HepG2 (cell line): ENCODE results near the gene UQCRC2. TPM values are rescaled to one million over a fixed set of nuclear protein-coding genes. Genes with fewer than 3 reads are reported as not detected.

Experiments used
- CENPX ChIP-seq: sonication (generic); formaldehyde crosslinking; IDR thresholded peaks from 2 replicates; pipeline ENCODE4 v1.9.0; 2021; ENCODE audit warnings: mild to moderate bottlenecking, missing genetic modification reagents, moderate library complexity
- EZH2 ChIP-seq: conservative IDR thresholded peaks from 2 replicates; pipeline ENCODE4 v1.6.1; 2012; ENCODE audit warnings: mild to moderate bottlenecking, low read depth, low read length, moderate library complexity
- HDAC2 ChIP-seq: sonication (generic); formaldehyde crosslinking; IDR thresholded peaks from 2 replicates; pipeline ENCODE4 v1.4.0; 2020; ENCODE audit warnings: missing genetic modification reagents
- HOXA5 ChIP-seq: sonication (generic); formaldehyde crosslinking; IDR thresholded peaks from 2 replicates; pipeline ENCODE4 v1.4.0; 2020; ENCODE audit warnings: missing genetic modification reagents
- KLF13 ChIP-seq: sonication (generic); formaldehyde crosslinking; IDR thresholded peaks from 2 replicates; pipeline ENCODE4 v1.4.0; 2020; ENCODE audit warnings: mild to moderate bottlenecking, missing genetic modification reagents
- MYC ChIP-seq: sonication (generic); formaldehyde crosslinking; IDR thresholded peaks from 2 replicates; pipeline ENCODE4 v1.9.0; 2021; ENCODE audit warnings: missing genetic modification reagents, borderline replicate concordance
- NR2F1 ChIP-seq, 2 experiments: fragments of 450-650 bp in 1 of 2; formaldehyde crosslinking in 1 of 2; IDR thresholded peaks; 2 replicates each; pipeline versions ENCODE4 v1.5.0 to v1.6.1; 2016 to 2020; ENCODE audit warnings: mild to moderate bottlenecking in 1 of 2, missing compliant biosample characterization in 1 of 2, missing genetic modification reagents in 1 of 2, moderate library complexity in 1 of 2
- PLRG1 ChIP-seq: fragments of 450-650 bp; conservative IDR thresholded peaks from 2 replicates; pipeline ENCODE4 v1.6.1; 2016
- RFXANK ChIP-seq: IDR thresholded peaks from 2 replicates; pipeline ENCODE4 v1.6.1; 2016
- RNF2 ChIP-seq: fragments of 450-650 bp; conservative IDR thresholded peaks from 2 replicates; pipeline ENCODE4 v1.6.1; 2016; ENCODE audit warnings: low read depth
- SOX13 ChIP-seq, 3 experiments: fragments of 450-650 bp in 1 of 3; sonication (generic) in 1 of 3; formaldehyde crosslinking in 1 of 3; IDR thresholded peaks in 2 of 3; conservative IDR thresholded peaks in 1 of 3; 2 replicates each; pipeline versions ENCODE4 v1.5.0 to v1.6.1; 2016 to 2020; ENCODE audit warnings: antibody characterized with exemption in 1 of 3, mild to moderate bottlenecking in 1 of 3, missing compliant biosample characterization in 1 of 3, missing genetic modification reagents in 1 of 3, moderate library complexity in 1 of 3
- TOE1 ChIP-seq: sonication (generic); formaldehyde crosslinking; IDR thresholded peaks from 2 replicates; pipeline ENCODE4 v1.4.0; 2020; ENCODE audit warnings: mild to moderate bottlenecking, missing genetic modification reagents
- ZFP90 ChIP-seq: sonication (generic); formaldehyde crosslinking; IDR thresholded peaks from 2 replicates; pipeline ENCODE4 v1.8.0; 2022; ENCODE audit warnings: missing genetic modification reagents, mild to moderate bottlenecking, inconsistent platforms, borderline replicate concordance
- ZNF12 ChIP-seq: sonication (generic); formaldehyde crosslinking; IDR thresholded peaks from 2 replicates; pipeline ENCODE4 v1.5.0; 2020; ENCODE audit warnings: missing genetic modification reagents
- ZNF256 ChIP-seq: sonication (generic); formaldehyde crosslinking; conservative IDR thresholded peaks from 2 replicates; pipeline ENCODE4 v1.4.0; 2020; ENCODE audit warnings: missing genetic modification reagents
- ZNF3 ChIP-seq: IDR thresholded peaks from 2 replicates; pipeline ENCODE4 v1.7.0; 2017; ENCODE audit warnings: inconsistent platforms
- ZNF382 ChIP-seq: sonication (generic); formaldehyde crosslinking; IDR thresholded peaks from 2 replicates; pipeline ENCODE4 v1.5.0; 2020; ENCODE audit warnings: missing genetic modification reagents, mild to moderate bottlenecking, borderline replicate concordance
- ZNF430 ChIP-seq: sonication (generic); formaldehyde crosslinking; IDR thresholded peaks from 2 replicates; pipeline ENCODE4 v1.9.0; 2021; ENCODE audit warnings: mild to moderate bottlenecking, missing genetic modification reagents
- ZNF761 ChIP-seq: sonication (generic); formaldehyde crosslinking; conservative IDR thresholded peaks from 2 replicates; pipeline ENCODE4 v1.4.0; 2020; ENCODE audit warnings: mild to moderate bottlenecking, missing genetic modification reagents
- ZNF790 ChIP-seq: sonication (generic); formaldehyde crosslinking; IDR thresholded peaks from 2 replicates; pipeline ENCODE4 v1.8.0; 2022; ENCODE audit warnings: missing genetic modification reagents, mild to moderate bottlenecking, borderline replicate concordance
- polyA plus RNA-seq, 8 experiments: library from polyadenylated mRNA; depleted of rRNA in 3 of 8; stranded (reverse) in 7 of 8; unstranded in 1 of 8; fragments of >200 nt; fragmentation: Illumina TruSeq in 4 of 8; extraction: Trizol in 4 of 8; gene quantifications; 2 replicates each; pipeline versions ENCODE4 v1.2.1 to v1.2.3, GENCODE V29; 2011 to 2016; ENCODE audit warnings: low read depth in 4 of 8, missing spikeins in 1 of 8, mixed read lengths in 1 of 8; ENCODE audit not compliant: insufficient read depth in 1 of 8
- total RNA-seq, 5 experiments: library from RNA; depleted of rRNA; stranded (reverse); fragments of >200 nt; fragmentation: Illumina TruSeq; extraction: Trizol; gene quantifications; 2 replicates each; pipeline ENCODE4 v1.2.3, GENCODE V29; 2016; ENCODE audit warnings: low read depth in 1 of 5
- TF ChIP-seq, protein P1 (sequence below): sonication (generic); formaldehyde crosslinking; IDR thresholded peaks from 2 replicates; pipeline ENCODE4 v1.5.1; 2020; ENCODE audit warnings: missing genetic modification reagents, mild to moderate bottlenecking, borderline replicate concordance
- TF ChIP-seq, protein P2 (sequence below): sonication (generic); formaldehyde crosslinking; IDR thresholded peaks from 2 replicates; pipeline ENCODE4 v1.4.0; 2020; ENCODE audit warnings: mild to moderate bottlenecking, low read depth, missing genetic modification reagents
- TF ChIP-seq, protein P3 (sequence below): sonication (generic); formaldehyde crosslinking; IDR thresholded peaks from 2 replicates; pipeline ENCODE4 v1.4.0; 2020; ENCODE audit warnings: missing genetic modification reagents
- TF ChIP-seq, protein P4 (sequence below): sonication (generic); formaldehyde crosslinking; IDR thresholded peaks from 2 replicates; pipeline ENCODE4 v1.8.1; 2023; ENCODE audit warnings: mild to moderate bottlenecking, moderate library complexity, missing genetic modification reagents

Gene UQCRC2
- total and polyA plus RNA-seq, 2 of the 13 experiments (the other 11 are each of a cell fraction or from before 2014, with no cell fraction given), result 442 to 536 TPM

DNA sequence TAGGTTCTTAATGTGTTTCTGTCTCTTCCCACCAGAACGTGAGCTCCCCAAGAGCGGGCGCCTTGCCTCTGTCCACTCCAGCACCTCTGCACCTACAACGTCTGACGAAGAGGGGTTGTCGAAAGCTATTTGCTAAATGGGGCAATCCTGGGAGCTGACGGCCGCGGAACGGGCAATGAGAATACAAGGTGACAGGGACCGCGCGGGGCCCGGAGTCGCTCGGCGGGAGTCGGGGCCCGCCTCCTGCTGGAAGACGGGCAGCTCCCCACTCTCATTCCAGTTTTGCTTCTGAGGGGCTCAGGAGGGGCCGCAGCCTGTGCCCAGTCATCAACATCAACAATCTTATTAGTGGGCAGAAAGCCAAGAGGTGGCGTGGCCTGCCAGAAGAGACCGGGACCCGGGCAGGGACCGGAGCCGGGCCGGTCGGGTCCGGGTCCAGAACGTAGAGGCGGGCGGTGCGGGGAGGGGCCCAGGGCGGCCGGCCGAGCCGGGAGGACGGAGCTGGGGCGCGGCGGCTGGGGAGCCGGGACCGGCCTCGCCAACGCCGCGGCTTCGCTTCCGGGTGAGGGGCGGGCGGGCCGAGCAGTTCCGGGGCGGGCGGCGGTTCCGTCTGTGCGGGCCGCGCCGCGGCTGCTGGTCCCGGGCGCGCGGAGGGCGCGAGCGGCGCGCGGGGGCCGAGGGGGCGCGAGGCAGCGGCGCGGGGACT lies 54.5 kb downstream of the UQCRC2 start, which contains the start of gene MOSMO (continued):
- TF ChIP-seq EZH2, result no peak
- TF ChIP-seq, protein P1, sequence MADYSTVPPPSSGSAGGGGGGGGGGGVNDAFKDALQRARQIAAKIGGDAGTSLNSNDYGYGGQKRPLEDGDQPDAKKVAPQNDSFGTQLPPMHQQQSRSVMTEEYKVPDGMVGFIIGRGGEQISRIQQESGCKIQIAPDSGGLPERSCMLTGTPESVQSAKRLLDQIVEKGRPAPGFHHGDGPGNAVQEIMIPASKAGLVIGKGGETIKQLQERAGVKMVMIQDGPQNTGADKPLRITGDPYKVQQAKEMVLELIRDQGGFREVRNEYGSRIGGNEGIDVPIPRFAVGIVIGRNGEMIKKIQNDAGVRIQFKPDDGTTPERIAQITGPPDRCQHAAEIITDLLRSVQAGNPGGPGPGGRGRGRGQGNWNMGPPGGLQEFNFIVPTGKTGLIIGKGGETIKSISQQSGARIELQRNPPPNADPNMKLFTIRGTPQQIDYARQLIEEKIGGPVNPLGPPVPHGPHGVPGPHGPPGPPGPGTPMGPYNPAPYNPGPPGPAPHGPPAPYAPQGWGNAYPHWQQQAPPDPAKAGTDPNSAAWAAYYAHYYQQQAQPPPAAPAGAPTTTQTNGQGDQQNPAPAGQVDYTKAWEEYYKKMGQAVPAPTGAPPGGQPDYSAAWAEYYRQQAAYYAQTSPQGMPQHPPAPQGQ, result no peak
- TF ChIP-seq MYC, result peak; percentile 55; the same call in 1 of the 2 replicates
- peak; percentile 60 for TF ChIP-seq ZNF430 (CRISPR knock-in tag)
- no peak for TF ChIP-seq KLF13 (CRISPR knock-in tag)
- TF ChIP-seq PLRG1, result no peak
- TF ChIP-seq HDAC2, result peak; percentile 9; the same call in 1 of the 2 replicates
- TF ChIP-seq, protein P2, sequence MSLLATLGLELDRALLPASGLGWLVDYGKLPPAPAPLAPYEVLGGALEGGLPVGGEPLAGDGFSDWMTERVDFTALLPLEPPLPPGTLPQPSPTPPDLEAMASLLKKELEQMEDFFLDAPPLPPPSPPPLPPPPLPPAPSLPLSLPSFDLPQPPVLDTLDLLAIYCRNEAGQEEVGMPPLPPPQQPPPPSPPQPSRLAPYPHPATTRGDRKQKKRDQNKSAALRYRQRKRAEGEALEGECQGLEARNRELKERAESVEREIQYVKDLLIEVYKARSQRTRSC (CRISPR knock-in tag), result no peak
- TF ChIP-seq RFXANK, result no peak; the same call in 1 of the 2 replicates
- TF ChIP-seq, protein P3, sequence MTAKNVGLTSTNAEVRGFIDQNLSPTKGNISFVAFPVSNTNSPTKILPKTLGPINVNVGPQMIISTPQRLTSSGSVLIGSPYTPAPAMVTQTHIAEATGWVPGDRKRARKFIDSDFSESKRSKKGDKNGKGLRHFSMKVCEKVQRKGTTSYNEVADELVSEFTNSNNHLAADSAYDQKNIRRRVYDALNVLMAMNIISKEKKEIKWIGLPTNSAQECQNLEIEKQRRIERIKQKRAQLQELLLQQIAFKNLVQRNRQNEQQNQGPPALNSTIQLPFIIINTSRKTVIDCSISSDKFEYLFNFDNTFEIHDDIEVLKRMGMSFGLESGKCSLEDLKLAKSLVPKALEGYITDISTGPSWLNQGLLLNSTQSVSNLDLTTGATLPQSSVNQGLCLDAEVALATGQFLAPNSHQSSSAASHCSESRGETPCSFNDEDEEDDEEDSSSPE (CRISPR knock-in tag), result peak; percentile 57
- TF ChIP-seq ZNF12 (CRISPR knock-in tag), result 0 out of 2 replicates have a peak, but pooled peaks have one; percentile 37
- no peak for TF ChIP-seq CENPX (CRISPR knock-in tag)
- TF ChIP-seq ZFP90 (CRISPR knock-in tag), result peak; percentile 47; the same call in 1 of the 2 replicates
- no peak for TF ChIP-seq ZNF256 (CRISPR knock-in tag)
- TF ChIP-seq RNF2, result no peak; the same call in 1 of the 2 replicates
- no peak for TF ChIP-seq ZNF3 (CRISPR knock-in tag)
- TF ChIP-seq HOXA5 (CRISPR knock-in tag), result 0 out of 2 replicates have a peak, but pooled peaks have one; percentile 74
- 0 out of 4 replicates have a peak, but pooled peaks of 1 of the 2 experiments have one; percentile 10 for TF ChIP-seq NR2F1 (CRISPR knock-in tag; IDR thresholded peaks at IDR 0.05)
- TF ChIP-seq ZNF790 (CRISPR knock-in tag), result no peak
- peak; percentile 28; the same call in 1 of the 2 replicates for TF ChIP-seq ZNF761
- no peak for TF ChIP-seq SOX13 (IDR thresholded peaks at IDR 0.05)
- TF ChIP-seq SOX13 (CRISPR knock-in tag; conservative IDR thresholded peaks at IDR 0.05 in 1 of 2, IDR thresholded peaks at IDR 0.05 in 1 of 2), result no peak; a peak in 1 of 4 replicates
- TF ChIP-seq TOE1, result no peak
- TF ChIP-seq, protein P4, sequence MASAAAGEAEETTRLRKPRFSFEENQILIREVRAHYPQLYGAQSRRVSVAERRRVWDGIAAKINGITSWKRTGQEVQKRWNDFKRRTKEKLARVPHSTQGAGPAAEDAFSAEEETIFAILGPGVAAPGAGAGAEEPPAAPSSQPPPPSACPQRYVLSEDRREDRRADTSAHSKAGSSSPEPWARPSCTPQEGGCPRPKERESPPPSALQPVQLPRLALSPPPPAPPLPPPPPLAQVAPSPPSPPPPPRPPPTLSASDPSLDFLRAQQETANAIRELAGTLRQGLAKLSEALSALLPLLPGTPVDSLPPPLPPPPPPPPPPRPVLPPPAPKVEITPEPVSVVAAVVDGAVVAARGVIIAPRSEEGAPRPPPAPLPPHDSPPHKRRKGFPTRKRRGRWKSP (CRISPR knock-in tag), result peak; percentile 59; the same call in 1 of the 2 replicates
- no peak for TF ChIP-seq ZNF382 (CRISPR knock-in tag)
